Smooth muscle cell (in vitro differentiated cells): ENCODE measurements around the gene KRTAP5-2. TPM values are rescaled to one million over a fixed set of nuclear protein-coding genes. Genes with fewer than 3 reads are reported as not detected.

Experiments used
- DNase-seq: peaks from one replicate; lab custom pipeline; 2025; ENCODE audit not compliant: unreplicated experiment; lab: John Stamatoyannopoulos, UW
- H2AFZ ChIP-seq: fragments of 200-600 bp; sonication (generic); 2 replicates; pipeline ENCODE4 v1.6.0; 2016; ENCODE audit warnings: antibody characterized with exemption, low read depth, mild to moderate bottlenecking
- H3F3A ChIP-seq: fragments of 200-600 bp; sonication (generic); 2 replicates; pipeline ENCODE4 v1.6.0; 2017; ENCODE audit warnings: antibody characterized with exemption, low read depth
- H3K27ac ChIP-seq: fragments of 200-600 bp; sonication (generic); 2 replicates; pipeline ENCODE4 v1.5.1; 2016; ENCODE audit warnings: low read depth, mild to moderate bottlenecking
- H3K27me3 ChIP-seq: fragments of 200-600 bp; sonication (generic); 2 replicates; pipeline ENCODE4 v1.6.1; 2016; ENCODE audit warnings: low read depth, mild to moderate bottlenecking
- H3K36me3 ChIP-seq: fragments of 200-600 bp; sonication (generic); 2 replicates; pipeline ENCODE4 v1.5.1; 2016; ENCODE audit warnings: low read depth
- H3K4me1 ChIP-seq: fragments of 200-600 bp; sonication (generic); 2 replicates; pipeline ENCODE4 v1.5.1; 2016; ENCODE audit warnings: low read depth
- H3K4me2 ChIP-seq: fragments of 200-600 bp; sonication (generic); 2 replicates; pipeline ENCODE4 v1.6.0; 2016; ENCODE audit warnings: mild to moderate bottlenecking
- H3K4me3 ChIP-seq: fragments of 200-600 bp; sonication (generic); 2 replicates; pipeline ENCODE4 v1.5.1; 2016; ENCODE audit warnings: mild to moderate bottlenecking
- H3K79me2 ChIP-seq: fragments of 200-600 bp; sonication (generic); 2 replicates; pipeline ENCODE4 v1.6.0; 2016; ENCODE audit warnings: low read depth, mild to moderate bottlenecking
- H3K9ac ChIP-seq: fragments of 200-600 bp; sonication (generic); 2 replicates; pipeline ENCODE4 v1.6.0; 2016; ENCODE audit warnings: low read depth
- H3K9me3 ChIP-seq: fragments of 200-600 bp; sonication (generic); replicated peaks from 2 replicates; pipeline ENCODE4 v1.5.1; 2016; ENCODE audit warnings: low read depth
- H4K20me1 ChIP-seq: fragments of 200-600 bp; sonication (generic); 2 replicates; pipeline ENCODE4 v1.6.0; 2016; ENCODE audit warnings: low read depth
- WGBS: methylation state at CpG from one replicate; pipeline ENCODE4 v1.1.7; 2016; ENCODE audit warnings: low lambda C conversion rate; 5-methylcytosine and 5-hydroxymethylcytosine counted together
- polyA plus RNA-seq: library from polyadenylated mRNA; unstranded; fragments of >200 nt; fragmentation: Nextera tagmentation; extraction: Ambion mirVana; gene quantifications from 2 replicates; pipeline ENCODE4 v1.2.1, GENCODE V29; 2016
- total RNA-seq: library from RNA; depleted of rRNA; stranded (reverse); fragments of >200 nt; gene quantifications from 2 replicates; pipeline ENCODE4 v1.2.3, GENCODE V29; 2014
- TF ChIP-seq, protein P1 (sequence below): fragments of 200-600 bp; sonication (generic); IDR thresholded peaks from 2 replicates; pipeline ENCODE4 v1.5.1; 2017; ENCODE audit warnings: borderline replicate concordance, mild to moderate bottlenecking, antibody characterized with exemption; ENCODE audit not compliant: insufficient read depth, poor library complexity, severe bottlenecking

The KRTAP5-2 gene
- total and polyA plus RNA-seq, 2 experiments from 2014 or later: 0.14 TPM; not detected in 1

DNA sequence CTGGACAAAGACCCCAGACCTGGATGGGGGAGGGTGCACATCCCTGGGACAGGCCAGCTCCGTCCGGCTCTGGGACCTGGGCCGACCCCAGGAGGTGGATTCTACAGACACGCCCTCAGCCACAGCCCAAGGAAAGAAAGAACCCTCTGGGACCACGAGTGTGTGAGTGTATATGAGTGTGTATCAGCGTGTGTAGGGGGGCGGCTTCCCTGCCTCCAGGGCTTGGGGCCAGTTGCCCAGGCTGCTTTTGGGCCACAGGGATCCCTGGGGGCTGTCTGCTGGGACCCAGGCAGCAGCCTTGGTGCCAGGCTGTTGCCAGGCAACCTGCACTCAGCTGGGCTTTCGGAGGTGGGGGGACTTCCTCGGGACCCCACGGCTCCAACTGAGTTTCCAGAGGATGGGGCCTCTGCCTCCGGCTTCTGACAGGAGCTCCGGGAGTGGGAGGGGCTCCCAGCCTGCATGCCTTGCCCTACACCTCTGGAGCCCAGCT, 34.9 kb downstream of the KRTAP5-2 start:
- TF ChIP-seq, protein P1, sequence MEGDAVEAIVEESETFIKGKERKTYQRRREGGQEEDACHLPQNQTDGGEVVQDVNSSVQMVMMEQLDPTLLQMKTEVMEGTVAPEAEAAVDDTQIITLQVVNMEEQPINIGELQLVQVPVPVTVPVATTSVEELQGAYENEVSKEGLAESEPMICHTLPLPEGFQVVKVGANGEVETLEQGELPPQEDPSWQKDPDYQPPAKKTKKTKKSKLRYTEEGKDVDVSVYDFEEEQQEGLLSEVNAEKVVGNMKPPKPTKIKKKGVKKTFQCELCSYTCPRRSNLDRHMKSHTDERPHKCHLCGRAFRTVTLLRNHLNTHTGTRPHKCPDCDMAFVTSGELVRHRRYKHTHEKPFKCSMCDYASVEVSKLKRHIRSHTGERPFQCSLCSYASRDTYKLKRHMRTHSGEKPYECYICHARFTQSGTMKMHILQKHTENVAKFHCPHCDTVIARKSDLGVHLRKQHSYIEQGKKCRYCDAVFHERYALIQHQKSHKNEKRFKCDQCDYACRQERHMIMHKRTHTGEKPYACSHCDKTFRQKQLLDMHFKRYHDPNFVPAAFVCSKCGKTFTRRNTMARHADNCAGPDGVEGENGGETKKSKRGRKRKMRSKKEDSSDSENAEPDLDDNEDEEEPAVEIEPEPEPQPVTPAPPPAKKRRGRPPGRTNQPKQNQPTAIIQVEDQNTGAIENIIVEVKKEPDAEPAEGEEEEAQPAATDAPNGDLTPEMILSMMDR: no peak
- H4K20me1 ChIP-seq: peaks cover 97% of the 10 kb centered on the region

DNA sequence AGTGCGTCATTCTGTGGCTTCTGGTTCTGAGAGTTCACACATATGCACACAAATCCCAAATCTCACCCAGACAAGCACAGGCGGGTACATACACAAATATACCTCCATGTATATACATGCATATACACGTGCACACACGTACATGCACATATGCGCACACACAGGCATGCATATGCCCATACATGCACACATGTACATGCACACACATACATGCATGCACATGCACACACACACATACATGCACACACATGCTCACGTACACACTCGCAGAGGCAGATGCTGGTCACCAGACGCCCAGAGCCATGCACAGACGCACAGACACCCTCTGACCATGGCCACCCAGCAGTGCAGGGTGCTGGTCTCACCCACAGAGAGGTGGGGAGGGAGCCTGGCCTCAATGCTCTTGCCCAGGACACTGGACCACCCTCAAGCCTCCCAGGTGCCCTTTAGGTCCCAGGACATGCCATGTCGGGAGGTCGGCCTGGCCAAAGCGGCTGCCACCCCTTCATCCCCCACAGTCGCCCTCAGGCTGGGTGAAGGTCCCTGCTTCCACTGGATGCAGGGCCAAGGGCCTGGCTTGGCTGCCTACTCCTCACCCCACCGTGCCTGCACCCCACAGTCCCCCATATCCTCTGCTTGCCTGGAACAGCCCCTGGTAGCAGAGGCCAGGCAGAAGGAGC, 35.5 kb downstream of the KRTAP5-2 start:
- DNase-seq: no peak
- no peaks in the 10 kb centered on the region for H3K27me3 ChIP-seq
- no peaks in the 10 kb centered on the region for H3K36me3 ChIP-seq
- H3K9me3 ChIP-seq: no peaks in the 10 kb centered on the region
- H4K20me1 ChIP-seq: peaks cover 91% of the 10 kb centered on the region
- no peak overlapping the region for H3K9ac ChIP-seq
- H3K27ac ChIP-seq: no peak overlapping the region
- no peak overlapping the region for H3K4me3 ChIP-seq
- over 99% methylated on average over 14 of the region's 14 CpGs for WGBS
- H2AFZ ChIP-seq: no peak overlapping the region
- peaks cover 11% of the 10 kb centered on the region for H3K4me1 ChIP-seq
- H3K79me2 ChIP-seq: no peaks in the 10 kb centered on the region
- H3F3A ChIP-seq: no peaks in the 10 kb centered on the region
- TF ChIP-seq, protein P1: no peak
- H3K4me2 ChIP-seq: no peak overlapping the region

More for the DNA sequence above, 34.9 kb downstream of the KRTAP5-2 start:
- no peaks in the 10 kb centered on the region for H3K9me3 ChIP-seq
- H3K27me3 ChIP-seq: no peaks in the 10 kb centered on the region
- 95% methylated on average over 12 of the region's 12 CpGs for WGBS
- H3K4me3 ChIP-seq: no peak overlapping the region
- no peak overlapping the region for H3K27ac ChIP-seq
- H3K79me2 ChIP-seq: no peaks in the 10 kb centered on the region
- DNase-seq: no peak
- H3K36me3 ChIP-seq: no peaks in the 10 kb centered on the region
- no peak overlapping the region for H3K4me2 ChIP-seq
- no peak overlapping the region for H3K9ac ChIP-seq
- H3F3A ChIP-seq: no peaks in the 10 kb centered on the region
- no peak overlapping the region for H2AFZ ChIP-seq
- H3K4me1 ChIP-seq: peaks cover 11% of the 10 kb centered on the region

DNA sequence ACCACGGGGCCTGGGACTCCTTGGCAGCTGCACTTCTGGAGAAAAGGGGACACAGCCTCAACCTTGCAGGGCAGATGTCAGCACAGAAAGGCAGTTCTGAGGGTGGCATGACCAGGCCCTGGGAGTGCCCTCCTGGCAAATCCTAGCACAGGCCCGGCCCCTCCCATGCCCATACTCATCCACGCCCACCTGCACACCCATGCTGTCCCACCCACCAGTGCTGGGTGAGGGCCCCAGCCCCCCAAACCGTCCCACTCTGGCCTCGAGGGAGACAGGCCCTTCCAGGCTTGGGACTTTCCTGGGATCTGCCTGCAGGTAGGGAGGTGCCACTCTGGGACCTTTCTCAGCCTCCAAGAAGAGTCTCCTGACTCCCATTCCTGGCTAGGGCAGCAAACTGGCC, 36.1 kb downstream of the KRTAP5-2 start:
- H3K36me3 ChIP-seq: no peaks in the 10 kb centered on the region
- peaks cover 85% of the 10 kb centered on the region for H4K20me1 ChIP-seq
- H3K9me3 ChIP-seq: no peaks in the 10 kb centered on the region
- no peaks in the 10 kb centered on the region for H3F3A ChIP-seq
- no peak overlapping the region for H3K4me3 ChIP-seq
- TF ChIP-seq, protein P1: no peak
- peaks cover 11% of the 10 kb centered on the region for H3K4me1 ChIP-seq
- H3K9ac ChIP-seq: no peak overlapping the region
- H3K4me2 ChIP-seq: no peak overlapping the region
- H3K27ac ChIP-seq: no peak overlapping the region
- WGBS: 94% methylated on average over 5 of the region's 5 CpGs
- H2AFZ ChIP-seq: no peak overlapping the region
- H3K79me2 ChIP-seq: no peaks in the 10 kb centered on the region
- no peak for DNase-seq
- no peaks in the 10 kb centered on the region for H3K27me3 ChIP-seq

DNA sequence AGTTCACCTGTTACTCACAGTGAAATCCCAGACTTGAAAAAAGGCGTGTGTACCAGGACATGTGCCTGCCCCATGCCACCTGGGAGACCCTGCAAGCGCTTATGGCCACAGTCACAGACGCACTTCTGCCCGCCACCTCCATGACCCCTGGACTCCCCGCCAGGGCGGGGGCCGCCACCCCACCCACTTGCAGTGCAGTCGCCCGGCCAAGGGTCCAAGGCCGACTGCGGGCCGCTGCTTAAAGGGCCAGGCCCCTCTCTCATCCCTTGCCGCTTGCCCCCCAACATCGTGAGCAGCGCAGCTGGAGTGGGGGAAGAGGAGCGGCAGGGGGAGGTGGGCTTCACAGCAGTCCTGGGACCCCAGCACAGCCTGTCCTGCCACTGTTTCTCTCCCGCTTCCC, 36.8 kb downstream of the KRTAP5-2 start:
- Histone ChIP-seq H3F3A (no peaks in the 10 kb centered on the region), H2AFZ (no peak overlapping the region), H3K79me2 (no peaks in the 10 kb centered on the region), H3K4me3 (no peak overlapping the region), H4K20me1 (peaks cover 79% of the 10 kb centered on the region), H3K36me3 (no peaks in the 10 kb centered on the region), H3K9me3 (no peaks in the 10 kb centered on the region), H3K27ac (no peak overlapping the region), H3K9ac (no peak overlapping the region), H3K4me1 (peaks cover 11% of the 10 kb centered on the region), H3K4me2 (no peak overlapping the region), H3K27me3 (no peaks in the 10 kb centered on the region)
- 95% methylated on average over 16 of the region's 17 CpGs for WGBS
- no peak for DNase-seq
- TF ChIP-seq, protein P1: no peak
